ENCODE measurements around the gene RTP2. TPM values are rescaled to one million over a fixed set of nuclear protein-coding genes. Genes with fewer than 3 reads are reported as not detected.
A peak's percentile ranks its signal among the peaks of the same experiment; 100 is the strongest.

The RTP2 gene
- polyA plus RNA-seq, 3 donors, result not detected

- intact Hi-C loops (cut with micrococcal nuclease), result loop anchor here (5.0 to 10.0 kb wide), 9 partner anchors 106 to 959 kb away; partner anchors contain the start of gene LPP (in 1 of the 2)
- no peak for TF ChIP-seq CTCF (IDR thresholded peaks at IDR 0.05)
- Histone ChIP-seq H3K27me3 (ENCODE audit: control insufficient read depth in 2 of 2, insufficient read depth in 2 of 2, low read length in 2 of 2) (no peaks in the 10 kb centered on the region), H3K36me3 (replicated peaks in 1 of 2; ENCODE audit: control insufficient read depth in 1 of 2, insufficient read depth in 2 of 2, low read length in 2 of 2) (no peaks in the 10 kb centered on the region), H3K79me2 (ENCODE audit: insufficient read depth, low read length) (peaks cover 54% of the 10 kb centered on the region), H4K20me1 (ENCODE audit: insufficient read depth, low read length) (peaks cover 39% of the 10 kb centered on the region), H3K4me2 (replicated peaks; ENCODE audit: extremely low read depth, low read length, poor library complexity, severe bottlenecking) (peak overlapping the region; percentile 95), H3K9ac (ENCODE audit: insufficient read depth, low read length, poor library complexity, severe bottlenecking) (peak overlapping the region; percentile 89), H3K4me3 (replicated peaks in 1 of 3; ENCODE audit: low read depth in 2 of 3, low read length in 3 of 3) (peak overlapping the region; percentile 68 to 96 (median 80)), H3K4me1 (ENCODE audit: control insufficient read depth in 1 of 2, insufficient read depth in 2 of 2, low read length in 2 of 2) (peaks cover 35 to 58% of the 10 kb centered on the region in 2 donors), H2AFZ (ENCODE audit: insufficient read depth, low read depth, low read length, poor library complexity, severe bottlenecking) (peak overlapping the region; percentile 73), H3K27ac (ENCODE audit: low read depth in 1 of 2, low read length in 2 of 2) (peak overlapping the region; percentile 96 to 99), H3K9me3 (replicated peaks in 1 of 2; ENCODE audit: control insufficient read depth in 1 of 2, insufficient read depth in 1 of 2, low read length in 2 of 2) (no peaks in the 10 kb centered on the region)
- Mint-ChIP-seq H3K27me3 (ENCODE audit: low read depth in 3 of 3) (peaks cover 0 to 3% (median 0%) of the 10 kb centered on the region in 3 donors), H3K36me3 (peaks cover 5 to 9% of the 10 kb centered on the region in 2 donors), H3K4me3 (peak overlapping the region; percentile 95 to 100), H3K9me3 (peaks cover 0 to 8% (median 2%) of the 10 kb centered on the region in 7 donors), H3K4me1 (peaks cover 41% of the 10 kb centered on the region), H3K27ac (peak overlapping the region; percentile 99 to 100 (median 100))
- no peak for DNase-seq
- WGBS (ENCODE audit: insufficient coverage), result no CpG with 5 or more reads among the region's 6 CpGs
These were observed 43.7 kb upstream of the RTP2 start for GRCh38 chr3:187746059-187746441.

GRCh38 chr3:187745201-187746058 is 43.1 kb upstream of the RTP2 start, which contains the start of gene BCL6:
Gene BCL6 (minus strand): TSS chr3:187745468. CDS start chr3:187733693, 11,775 bp downstream.
- TF ChIP-seq CTCF (IDR thresholded peaks at IDR 0.05), result no peak
- peak within 1 kb of the TSS; percentile 95 for H3K4me2 ChIP-seq (replicated peaks; ENCODE audit: extremely low read depth, low read length, poor library complexity, severe bottlenecking)
- peaks cover 60% of the 10 kb centered on the region for H3K79me2 ChIP-seq (ENCODE audit: insufficient read depth, low read length)
- H3K4me1 ChIP-seq (ENCODE audit: control insufficient read depth in 1 of 2, insufficient read depth in 2 of 2, low read length in 2 of 2), result peaks cover 33 to 58% of the 10 kb centered on the region in 2 donors
- Mint-ChIP-seq H3K4me1 (peaks cover 40% of the 10 kb centered on the region), H3K9me3 (peaks cover 0 to 8% (median 2%) of the 10 kb centered on the region in 7 donors), H3K27me3 (ENCODE audit: low read depth in 3 of 3) (peaks cover 0 to 3% (median 0%) of the 10 kb centered on the region in 3 donors), H3K4me3 (peak within 1 kb of the TSS; percentile 95 to 100), H3K27ac (peak within 1 kb of the TSS; percentile 99 to 100 (median 100)), H3K36me3 (peaks cover 5 to 9% of the 10 kb centered on the region in 2 donors)
- H3K27ac ChIP-seq (ENCODE audit: low read depth in 1 of 2, low read length in 2 of 2), result peak within 1 kb of the TSS; percentile 96 to 99
- H3K9ac ChIP-seq (ENCODE audit: insufficient read depth, low read length, poor library complexity, severe bottlenecking), result peak within 1 kb of the TSS; percentile 89
- intact Hi-C loops (cut with micrococcal nuclease), result loop anchor here (2.0 to 10.0 kb wide), 11 partner anchors 29 to 959 kb away; partner anchors contain the start of gene LPP (in 1 of the 2)
- no peaks in the 10 kb centered on the region for H3K9me3 ChIP-seq (replicated peaks in 1 of 2; ENCODE audit: control insufficient read depth in 1 of 2, insufficient read depth in 1 of 2, low read length in 2 of 2)
- H3K4me3 ChIP-seq (replicated peaks in 1 of 3; ENCODE audit: low read depth in 2 of 3, low read length in 3 of 3), result peak within 1 kb of the TSS; percentile 68 to 96 (median 80)
- H4K20me1 ChIP-seq (ENCODE audit: insufficient read depth, low read length), result peaks cover 45% of the 10 kb centered on the region
- H3K36me3 ChIP-seq (replicated peaks in 1 of 2; ENCODE audit: control insufficient read depth in 1 of 2, insufficient read depth in 2 of 2, low read length in 2 of 2), result no peaks in the 10 kb centered on the region
- peak; percentile 95 to 98 (median 97) for DNase-seq
- no peaks in the 10 kb centered on the region for H3K27me3 ChIP-seq (ENCODE audit: control insufficient read depth in 2 of 2, insufficient read depth in 2 of 2, low read length in 2 of 2)
- peak within 1 kb of the TSS; percentile 73 for H2AFZ ChIP-seq (ENCODE audit: insufficient read depth, low read depth, low read length, poor library complexity, severe bottlenecking)
- 0% methylated on average over 20 of the region's 40 CpGs for WGBS (ENCODE audit: insufficient coverage)

Data from CD14-positive monocyte (primary cell).